IPS-NIHi7 (cell line): ENCODE results near the gene DACH1.
A peak's percentile ranks its signal among the peaks of the same experiment; 100 is the strongest.
"Not testable (repeated sequence)": the region's sequence is repeated elsewhere in the genome, so short reads cannot be mapped to it uniquely, and the experiment has no call there.

Source experiments
- DNase-seq: peaks from one replicate; pipeline ENCODE4 v3.0.0; 2012; ENCODE audit warnings: mixed read lengths; ENCODE audit errors: extremely low spot score

The DACH1 gene

DNA sequence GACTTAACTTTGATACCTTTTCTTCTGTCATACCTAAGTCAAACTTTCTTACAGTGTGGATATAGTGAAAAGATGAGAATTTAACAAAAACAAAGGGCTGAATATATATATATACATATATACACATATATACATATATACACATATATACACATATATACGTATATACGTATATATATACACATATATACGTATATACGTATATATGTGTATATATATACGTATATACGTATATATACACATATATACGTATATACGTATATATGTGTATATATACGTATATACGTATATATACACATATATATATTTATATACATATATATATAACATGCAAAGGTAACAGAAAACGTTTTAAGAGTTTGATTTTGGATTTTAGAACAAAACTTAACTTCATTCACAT lies 88.0 kb downstream of the DACH1 start:
- DNase-seq: not testable (repeated sequence)

DNA sequence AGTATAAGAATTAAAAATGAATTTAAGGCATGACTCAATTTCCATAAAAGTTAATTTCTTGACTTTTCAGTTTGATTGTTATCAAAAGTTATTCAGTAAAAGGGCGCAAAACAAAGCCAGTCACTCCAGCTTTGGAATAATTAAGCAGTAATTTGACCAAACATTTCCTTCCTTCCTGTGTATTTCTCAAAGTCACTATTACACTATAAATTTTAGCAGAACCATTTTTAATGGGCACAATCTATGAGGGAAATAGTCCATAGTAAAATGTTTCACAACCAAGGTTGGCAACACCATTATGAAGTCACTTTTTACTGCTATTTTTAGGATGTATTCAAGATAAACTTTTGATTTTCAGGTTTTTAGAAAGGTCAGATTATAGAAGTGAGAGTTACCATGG lies 91.0 kb downstream of the DACH1 start:
- DNase-seq: no peak

DNA sequence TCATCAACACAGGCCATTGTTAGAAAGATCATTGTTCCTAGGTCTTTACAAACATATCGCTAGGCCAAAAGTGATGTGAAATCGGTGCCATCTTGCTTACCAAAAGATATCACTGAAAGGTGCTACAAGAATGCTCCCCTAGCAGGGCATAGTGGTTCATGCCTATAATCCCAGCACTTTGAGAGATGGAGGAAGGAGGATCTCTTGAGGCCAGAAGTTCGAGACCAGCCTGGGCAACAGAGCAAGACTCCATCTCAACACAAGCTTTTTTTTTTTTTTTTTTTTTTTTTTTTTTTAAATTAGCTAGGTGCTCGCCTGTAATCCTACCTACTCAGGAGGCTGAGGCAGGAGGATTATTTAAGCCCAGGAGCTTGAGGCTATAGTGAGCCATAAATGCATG lies 92.1 kb downstream of the DACH1 start:
- no peak for DNase-seq

DNA sequence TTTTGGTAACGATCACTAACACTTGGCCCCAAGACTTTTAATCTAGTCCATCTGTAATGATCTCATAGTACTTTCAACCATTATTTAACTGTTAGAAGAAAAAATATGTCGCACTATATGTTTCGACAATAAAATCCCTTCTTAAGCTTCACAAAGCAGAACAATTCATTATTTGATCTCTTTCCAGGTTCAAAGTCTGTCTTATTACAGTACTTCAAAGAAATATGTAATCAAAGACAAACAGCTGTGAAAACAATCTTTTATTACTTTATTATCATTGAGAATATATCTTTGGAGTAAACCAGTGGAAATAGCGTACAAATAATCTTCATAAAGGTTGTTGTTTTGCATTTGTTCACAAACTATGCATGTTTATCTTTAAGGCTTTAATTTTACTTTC lies 93.5 kb downstream of the DACH1 start:
- DNase-seq: no peak

DNA sequence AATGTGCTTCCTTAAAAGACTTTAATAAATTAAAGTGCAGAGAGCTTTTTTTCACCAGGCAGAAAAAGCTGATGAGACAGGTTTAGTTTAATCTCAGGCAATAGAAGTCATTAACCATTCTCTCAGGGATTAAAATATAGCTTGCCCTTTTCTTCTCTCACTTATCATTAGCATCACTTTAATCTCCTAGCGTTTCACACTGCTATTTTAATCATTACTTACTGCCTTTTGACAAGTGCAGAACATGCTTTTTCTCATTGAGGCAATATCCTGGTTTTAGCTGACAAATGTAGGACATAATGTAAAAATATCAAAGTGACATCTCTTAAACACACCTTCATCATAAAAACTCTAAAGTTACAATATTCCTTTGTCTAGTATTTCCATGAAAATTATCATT lies 94.6 kb downstream of the DACH1 start:
- DNase-seq: no peak

DNA sequence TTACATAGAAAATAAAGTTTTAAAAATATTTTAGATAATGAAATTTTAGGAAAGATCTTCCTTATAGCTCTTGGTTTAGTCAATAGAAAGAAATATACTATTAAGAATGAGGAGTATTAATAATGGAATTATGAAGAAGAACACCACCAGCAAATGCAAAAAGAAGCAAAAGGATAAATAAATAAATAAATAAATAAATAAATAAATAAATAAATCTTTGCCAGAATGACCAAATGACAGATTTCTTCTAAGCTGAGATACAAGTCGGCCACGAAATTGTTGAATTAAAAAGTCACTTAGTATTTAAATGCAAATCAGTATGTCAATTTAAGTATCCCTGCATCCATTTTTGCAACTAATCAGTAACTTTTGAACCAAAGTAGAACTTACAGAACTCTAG lies 95.9 kb downstream of the DACH1 start:
- no peak for DNase-seq

DNA sequence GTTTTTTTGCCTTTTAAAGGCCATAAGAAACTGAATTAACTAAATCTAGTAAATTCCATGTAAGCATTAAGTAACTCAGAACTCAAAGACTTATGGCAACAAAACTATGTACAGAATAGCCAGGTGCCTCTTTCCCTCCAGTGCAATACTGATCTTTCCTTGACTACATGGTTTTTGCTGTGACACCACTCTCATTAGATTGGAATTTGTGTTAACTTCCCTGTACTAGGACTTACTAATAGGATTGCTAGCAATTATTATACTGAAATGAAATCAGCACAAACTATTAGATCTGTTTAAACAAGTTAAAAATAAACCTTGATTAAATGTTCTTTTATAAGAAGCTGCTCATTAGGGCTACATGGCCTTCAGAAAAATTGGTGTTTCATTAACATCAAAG lies 96.3 kb downstream of the DACH1 start:
- no peak for DNase-seq

DNA sequence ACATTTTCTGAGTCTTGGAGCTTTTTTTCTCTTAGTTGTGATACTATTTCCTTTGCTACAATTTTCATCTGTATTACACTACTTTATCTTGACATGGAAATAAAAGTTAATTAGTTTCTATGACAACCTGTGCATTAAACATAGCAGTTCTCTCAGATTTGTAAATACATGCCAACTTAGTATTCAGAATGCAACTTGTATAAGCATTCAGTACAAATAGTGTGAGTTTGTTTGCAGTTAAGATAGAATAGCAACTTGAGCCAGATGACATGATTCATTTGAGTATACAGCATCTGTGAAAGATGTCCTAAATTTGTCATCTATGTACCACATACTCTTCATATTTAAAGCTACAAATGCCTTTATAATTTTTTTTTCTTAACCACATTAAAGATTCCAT lies 98.1 kb downstream of the DACH1 start:
- DNase-seq: no peak

DNA sequence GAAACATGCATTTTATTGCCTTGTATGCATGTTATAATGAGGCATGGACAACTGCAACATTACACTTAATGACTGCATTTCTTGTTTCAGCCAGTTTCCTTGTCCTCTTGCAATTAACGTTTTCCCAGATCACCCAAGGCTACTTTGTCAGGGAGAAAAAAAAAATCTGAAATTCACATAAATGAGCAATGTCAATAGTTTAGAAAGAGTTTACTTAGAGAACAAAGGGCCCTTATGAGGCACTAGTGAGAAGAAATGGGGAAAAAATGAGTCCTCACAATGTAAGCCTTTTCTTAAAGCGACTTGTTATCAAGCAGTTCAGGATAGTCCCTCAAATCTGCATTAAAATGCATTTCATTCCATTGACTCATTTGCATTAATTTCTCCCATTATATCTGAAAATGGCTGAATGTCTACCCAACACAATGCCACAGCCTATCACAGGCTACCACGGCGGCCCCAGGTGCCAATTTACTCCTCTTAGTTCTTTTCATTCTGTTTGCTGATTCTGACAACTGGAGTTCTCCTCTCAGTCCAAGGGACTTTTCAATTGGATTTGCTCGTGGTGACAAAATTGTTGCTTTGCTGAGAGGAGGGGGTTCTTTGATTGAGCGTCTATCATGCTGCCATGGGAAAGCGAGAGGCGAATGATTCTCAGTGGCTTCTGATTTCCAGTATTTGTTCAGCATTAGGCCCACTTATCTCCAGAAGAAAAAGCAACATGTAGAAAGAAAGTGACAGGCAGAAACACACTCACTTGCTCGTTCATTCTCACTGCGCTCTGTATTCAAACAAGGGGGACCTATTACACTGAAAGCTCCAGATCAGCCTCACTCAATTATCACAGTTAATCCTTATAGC lies 107.1 kb downstream of the DACH1 start:
- DNase-seq: peak; percentile 13

DNA sequence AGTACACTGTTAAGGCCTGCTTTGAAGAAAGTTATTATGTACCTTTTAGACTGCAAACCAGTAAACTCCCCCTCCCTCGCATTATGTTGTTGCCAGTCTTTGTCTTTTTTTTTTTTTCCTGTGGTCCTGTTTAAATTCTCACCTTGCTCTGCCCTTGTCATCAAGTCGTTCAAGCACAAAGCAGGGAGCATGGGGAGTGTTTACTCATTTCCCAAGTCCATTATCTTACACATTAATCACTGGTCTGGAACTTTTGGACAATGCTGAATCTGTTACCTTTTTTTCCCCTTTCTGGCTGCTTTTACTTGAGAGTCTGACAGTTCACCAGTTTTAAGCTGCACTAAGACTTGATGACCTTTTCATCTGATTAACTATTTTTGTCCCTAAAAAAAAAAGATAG lies 108.2 kb downstream of the DACH1 start:
- DNase-seq: no peak

DNA sequence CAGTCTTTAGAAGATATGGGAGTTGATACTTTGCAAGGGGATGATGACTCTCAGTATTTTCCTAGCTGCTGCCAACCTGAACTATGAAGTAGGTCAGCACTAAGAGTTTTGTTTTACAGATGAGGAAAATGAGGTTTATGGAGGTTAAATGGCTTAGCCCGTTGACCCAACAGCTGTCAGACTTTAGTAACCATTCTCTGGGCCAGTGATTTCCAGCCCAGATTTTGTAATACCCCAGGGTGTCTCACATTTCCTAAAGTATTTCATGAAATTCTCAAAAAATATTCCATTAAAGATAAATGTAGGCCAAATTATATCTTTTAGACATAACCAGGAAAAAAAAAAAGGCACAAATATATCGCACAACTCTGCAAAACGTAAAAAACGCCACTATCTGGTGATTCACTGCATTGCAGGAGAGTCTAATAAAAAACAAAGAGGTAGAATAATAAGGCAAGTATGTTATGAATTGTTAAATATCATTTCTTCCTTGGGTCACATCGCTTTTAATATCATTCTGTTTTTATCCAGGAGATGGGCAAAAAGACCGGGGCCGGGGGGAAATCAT lies 112.5 kb downstream of the DACH1 start:
- no peak for DNase-seq

DNA sequence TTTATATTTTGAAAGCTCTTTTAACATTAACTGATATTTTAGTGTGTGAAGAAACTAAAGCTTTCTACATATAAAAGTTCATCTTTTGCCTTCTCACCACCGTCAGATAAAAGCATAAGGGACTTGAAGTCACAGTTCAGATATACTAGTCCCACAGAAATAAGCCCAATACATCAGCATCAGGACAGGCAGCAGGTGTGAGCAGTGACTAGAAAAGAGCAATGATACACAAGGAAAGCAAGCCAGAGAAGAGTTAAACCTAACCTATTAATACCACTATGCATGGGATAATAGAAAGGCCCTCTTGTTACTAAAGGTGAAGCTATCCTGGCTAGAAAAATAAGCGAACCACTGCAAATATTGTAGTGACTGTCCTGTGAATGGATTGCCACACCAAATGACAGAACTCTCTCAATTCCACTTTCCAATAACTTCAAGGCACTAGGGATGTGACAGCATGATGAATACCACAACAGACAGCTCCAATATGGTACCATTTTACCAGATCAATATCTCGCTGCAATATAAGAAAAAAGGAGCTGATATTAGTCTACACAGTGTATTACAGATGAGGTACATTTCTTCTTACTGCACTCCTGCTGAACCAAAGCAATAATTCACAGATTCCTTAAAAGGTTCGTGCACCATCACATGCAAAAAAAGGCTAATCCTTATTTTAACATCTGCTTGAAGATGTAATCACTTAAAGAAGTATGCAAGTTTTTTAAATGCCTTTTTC lies 114.1 kb downstream of the DACH1 start:
- no peak for DNase-seq

DNA sequence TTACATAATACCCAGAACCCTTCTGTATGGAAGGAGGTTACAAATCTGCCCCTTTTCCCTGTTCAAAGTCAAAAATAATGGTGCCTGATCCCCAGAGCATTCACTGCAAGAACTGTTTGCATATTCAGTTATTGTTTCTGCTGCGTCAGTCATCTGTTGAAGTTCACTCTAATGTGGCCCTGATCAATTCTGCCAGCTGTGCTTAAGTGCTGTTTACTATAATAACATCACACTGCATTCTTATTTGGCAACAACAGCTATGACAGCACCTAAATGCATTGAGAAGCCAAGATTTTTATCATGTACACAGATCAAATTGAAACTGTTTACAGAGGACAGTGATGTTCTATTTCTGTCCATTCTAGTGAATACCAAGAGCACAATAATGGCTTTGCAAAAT lies 115.9 kb downstream of the DACH1 start:
- DNase-seq: no peak

DNA sequence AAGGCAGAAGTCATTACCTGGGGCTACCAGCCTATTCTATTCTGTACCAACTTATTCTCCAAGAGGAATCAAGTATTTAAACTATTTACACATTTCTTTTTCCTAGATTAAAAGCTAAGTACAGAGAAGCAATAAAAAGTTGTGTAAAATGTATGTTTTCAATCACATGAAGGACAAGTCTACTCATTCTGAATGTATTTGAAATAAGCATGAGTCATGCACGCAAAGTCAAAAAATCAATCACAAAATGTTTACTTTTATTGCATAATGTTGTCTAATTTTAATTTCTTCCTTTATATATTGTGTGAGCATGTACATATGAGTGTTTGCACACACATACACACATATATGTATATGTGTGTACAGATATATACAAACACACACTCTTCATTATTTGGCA lies 136.7 kb downstream of the DACH1 start:
- no peak for DNase-seq

DNA sequence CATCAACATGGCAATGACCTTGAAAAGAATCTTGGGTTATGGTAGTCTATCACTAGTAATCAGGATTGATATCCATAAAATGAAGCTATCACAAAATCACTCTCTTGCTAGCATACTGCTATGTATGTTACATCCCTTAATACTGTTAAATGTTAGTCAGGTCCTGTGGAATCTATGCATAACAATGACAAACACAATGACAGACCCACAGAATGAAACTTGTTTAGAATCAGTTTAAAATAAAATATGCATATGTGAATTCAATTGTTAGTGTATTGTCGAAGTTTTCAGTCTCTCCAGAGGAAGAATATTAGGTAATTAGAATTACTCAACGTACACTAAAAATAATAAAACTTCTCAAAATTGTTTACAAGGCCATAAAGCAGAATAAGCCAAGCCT lies 137.6 kb downstream of the DACH1 start:
- DNase-seq: no peak

DNA sequence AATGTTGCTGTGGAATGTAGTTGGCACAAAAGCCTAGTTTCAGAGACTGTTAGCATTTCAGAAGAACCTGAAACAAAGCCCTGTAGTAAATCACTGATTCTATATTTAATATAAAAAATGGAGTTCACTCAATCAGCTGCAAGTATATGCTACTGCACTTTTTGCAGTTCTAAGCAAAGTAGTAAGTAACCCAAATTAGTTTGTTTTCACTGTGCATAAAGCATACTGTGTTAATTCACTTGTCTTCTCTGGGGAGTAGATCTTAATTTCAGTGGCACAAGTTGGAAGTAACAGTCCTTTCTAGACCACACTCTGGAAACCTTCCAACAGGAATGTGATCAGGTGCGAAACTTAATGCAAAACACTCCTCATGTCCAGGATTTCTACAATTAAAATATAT lies 139.3 kb downstream of the DACH1 start:
- no peak for DNase-seq

DNA sequence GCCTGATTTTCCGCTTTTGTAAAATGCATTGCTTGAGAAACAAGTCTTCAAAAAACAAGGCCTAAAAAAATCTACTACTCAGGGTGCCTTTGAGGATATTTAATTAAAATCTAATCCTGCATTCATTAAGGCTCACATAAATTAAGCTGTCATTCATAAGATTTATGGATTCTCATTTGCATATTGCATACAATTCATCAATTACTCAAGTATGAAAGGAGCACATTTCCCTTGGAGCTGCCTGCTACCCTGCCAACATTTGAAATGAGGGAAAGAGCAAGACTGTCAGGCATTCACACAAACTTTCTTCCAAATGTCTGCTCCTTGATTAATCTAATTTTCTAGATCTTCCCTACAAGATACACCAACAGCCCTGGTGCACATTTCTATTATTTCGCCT lies 140.0 kb downstream of the DACH1 start:
- no peak for DNase-seq

DNA sequence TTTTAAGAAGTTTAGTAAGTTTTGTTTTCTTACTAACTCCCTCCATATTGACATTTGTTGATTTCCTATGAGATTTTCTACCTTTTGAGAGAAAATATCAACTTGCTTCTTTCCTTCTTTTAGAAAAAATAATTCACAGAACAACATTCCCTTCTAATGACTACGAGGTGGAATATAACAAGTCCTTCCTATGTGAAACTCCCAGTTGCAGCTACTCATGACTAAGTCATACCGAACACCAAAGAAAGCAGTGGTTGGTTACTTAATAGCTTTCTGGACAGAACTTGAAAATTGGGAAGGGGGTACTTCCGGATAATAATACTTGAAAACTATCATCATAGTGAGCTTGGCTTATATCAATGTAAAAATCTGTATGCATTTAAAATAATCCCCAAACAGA lies 144.8 kb downstream of the DACH1 start:
- no peak for DNase-seq

DNA sequence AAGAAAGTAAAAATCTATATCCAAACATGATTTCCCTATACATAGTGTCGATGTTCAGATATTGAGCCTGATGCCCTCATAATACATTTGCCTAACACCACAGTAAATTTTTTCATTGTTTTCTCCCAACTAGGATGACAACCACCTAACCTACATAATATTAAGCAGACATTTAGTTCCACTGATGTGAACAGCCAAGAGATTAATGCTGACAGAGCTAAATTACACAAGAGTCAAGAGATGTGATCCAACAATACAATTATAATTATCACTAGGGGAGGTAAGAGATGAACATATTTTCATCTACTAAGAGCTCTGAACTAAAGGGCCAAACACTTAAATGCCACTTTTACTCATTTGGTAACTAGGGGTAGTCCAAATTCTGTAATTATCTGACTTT lies 145.9 kb downstream of the DACH1 start:
- DNase-seq: no peak

DNA sequence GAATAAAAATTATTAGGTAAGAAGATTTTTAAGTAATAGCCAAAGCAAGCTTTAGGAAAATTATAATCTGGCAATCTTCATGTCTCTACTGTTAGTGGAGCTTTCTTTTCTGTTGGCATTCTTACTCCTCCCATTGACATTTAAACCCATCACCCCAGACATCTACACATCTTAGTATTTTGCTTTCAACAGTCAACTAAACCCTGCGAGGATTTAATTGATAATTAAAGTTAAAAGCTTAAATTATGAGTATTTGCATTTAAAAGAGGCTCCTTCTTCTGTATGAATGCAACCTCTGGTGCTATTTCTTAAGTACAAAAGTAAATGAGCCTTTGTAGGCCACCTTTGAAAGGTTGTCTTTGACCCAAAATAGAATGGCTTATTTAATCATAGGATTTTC lies 148.1 kb downstream of the DACH1 start:
- no peak for DNase-seq

DNA sequence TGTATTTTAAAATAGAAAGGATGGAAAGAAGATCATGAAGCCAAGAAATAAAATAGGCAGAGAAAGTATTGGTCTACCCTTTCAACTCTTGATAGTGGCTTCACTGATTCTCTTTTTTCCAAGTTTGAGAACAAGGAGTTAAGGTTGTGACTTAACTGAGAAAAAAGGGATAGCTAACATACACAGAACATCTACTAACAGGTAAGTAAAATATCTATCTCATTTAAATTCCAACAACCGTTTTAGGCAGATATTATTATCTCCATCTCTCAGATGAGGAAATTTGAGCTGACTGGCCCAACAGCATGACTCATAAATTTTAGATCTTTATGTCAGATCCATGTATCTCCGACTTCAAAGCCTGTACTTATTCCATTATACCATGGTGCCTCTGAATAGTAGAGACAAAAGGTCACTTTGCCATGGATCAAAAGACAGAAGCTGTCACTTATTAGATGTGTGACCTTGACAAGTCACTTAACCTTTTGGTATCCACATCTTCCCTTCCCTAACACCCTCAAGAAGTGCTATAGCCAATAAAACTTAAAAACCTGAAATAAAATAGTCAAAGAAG lies 152.1 kb downstream of the DACH1 start:
- no peak for DNase-seq

DNA sequence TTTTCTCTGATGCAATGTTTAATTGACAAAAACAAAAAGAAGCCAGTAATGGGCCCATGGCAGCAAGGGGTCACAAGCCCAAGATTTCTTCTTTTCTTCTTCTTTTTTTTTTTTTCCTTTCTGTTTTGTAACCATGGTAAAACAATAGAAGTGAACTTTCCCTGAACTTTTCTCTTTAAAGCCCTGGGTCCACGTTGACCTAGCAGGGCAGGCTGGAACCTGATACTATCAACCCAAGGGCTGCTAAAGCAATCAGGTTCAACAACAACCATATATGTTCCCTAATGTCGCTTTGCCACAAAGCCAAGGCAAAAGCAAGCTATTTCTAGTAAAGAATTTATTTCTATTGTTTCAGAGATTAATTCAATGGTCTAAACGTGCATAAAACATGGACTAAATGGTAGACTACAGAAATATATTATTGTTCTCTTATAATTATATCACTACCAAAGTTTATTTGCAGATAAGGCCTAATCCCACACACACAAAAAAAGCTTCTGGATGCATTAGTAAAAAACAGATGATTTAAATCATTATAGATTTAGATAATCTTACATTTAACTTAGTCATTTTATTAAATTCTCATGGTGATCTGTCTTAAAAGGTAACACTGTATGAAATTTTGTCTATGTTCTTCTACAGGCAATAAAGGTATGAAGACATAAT lies 153.9 kb downstream of the DACH1 start:
- peak; percentile 35 for DNase-seq
